Measurements from ENCODE around the gene C11orf87. TPM values are rescaled to one million over a fixed set of nuclear protein-coding genes. Genes with fewer than 3 reads are reported as not detected.

C11orf87 gene
- polyA plus RNA-seq, 1 experiment = 0.11 TPM

- TF ChIP-seq CTCF (IDR thresholded peaks at IDR 0.05; ENCODE audit: insufficient read depth, low read depth, low read length) = no peak
- Histone ChIP-seq H3K36me3 (ENCODE audit: control insufficient read depth, insufficient read depth, low read length) (no peaks in the 10 kb centered on the region), H3K4me3 (ENCODE audit: low read depth, low read length) (no peak overlapping the region), H3K27me3 (ENCODE audit: control insufficient read depth, insufficient read depth, low read length) (no peaks in the 10 kb centered on the region)
- DNase-seq (ENCODE audit: low read depth) = no peak
- ChIA-PET CTCF (interaction anchor here (0.6 to 1.1 kb wide), 2 partner anchors 11 to 12 kb away, joined by 3 to 4 read pairs; no protein-coding TSS in a partner anchor), POLR2A (no interaction called here)
These were observed 17.7 kb downstream of the C11orf87 start for GRCh38 chr11:109439684-109440083.

DNA sequence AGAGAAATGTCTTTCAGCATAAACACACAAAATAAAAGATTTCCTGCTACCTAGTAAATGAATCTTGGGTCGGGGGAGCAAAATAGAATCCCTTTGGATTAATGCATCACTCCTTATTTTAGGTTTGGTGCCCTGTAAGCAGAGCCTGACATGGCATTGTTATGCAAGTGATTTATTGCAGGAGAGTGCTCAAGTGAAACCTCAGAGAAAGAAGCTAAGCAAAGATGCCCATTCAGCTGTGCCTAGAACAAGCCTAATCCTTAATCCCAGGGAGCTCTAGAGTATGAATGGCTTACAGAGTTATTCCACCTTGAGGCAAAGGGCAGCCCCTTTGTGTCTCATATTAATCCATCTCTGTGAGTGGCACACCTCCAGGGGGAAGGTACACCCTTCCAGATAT is 21.1 kb downstream of the C11orf87 start:
- no peaks in the 10 kb centered on the region for H3K36me3 ChIP-seq (ENCODE audit: control insufficient read depth, insufficient read depth, low read length)
- ChIA-PET POLR2A (no interaction called here), CTCF (no interaction called here)
- DNase-seq (ENCODE audit: low read depth) = no peak
- no peak overlapping the region for H3K4me3 ChIP-seq (ENCODE audit: low read depth, low read length)
- H3K27me3 ChIP-seq (ENCODE audit: control insufficient read depth, insufficient read depth, low read length) = no peaks in the 10 kb centered on the region
- TF ChIP-seq CTCF (IDR thresholded peaks at IDR 0.05; ENCODE audit: insufficient read depth, low read depth, low read length) = no peak

GRCh38 chr11:109454857-109455256 is 32.9 kb downstream of the C11orf87 start:
- DNase-seq (ENCODE audit: low read depth) = no peak
- Histone ChIP-seq H3K27me3 (ENCODE audit: control insufficient read depth, insufficient read depth, low read length) (no peaks in the 10 kb centered on the region), H3K36me3 (ENCODE audit: control insufficient read depth, insufficient read depth, low read length) (no peaks in the 10 kb centered on the region), H3K4me3 (ENCODE audit: low read depth, low read length) (no peak overlapping the region)
- POLR2A ChIA-PET = no interaction called here
- TF ChIP-seq CTCF (IDR thresholded peaks at IDR 0.05; ENCODE audit: insufficient read depth, low read depth, low read length) = no peak
- CTCF ChIA-PET = no interaction called here

All from BJ (cell line).